Hepatic stellate cell (primary cell): ENCODE results near the gene GFOD1.
"Not testable (repeated sequence)": the region's sequence is repeated elsewhere in the genome, so short reads cannot be mapped to it uniquely, and the experiment has no call there.

Experiments used
- DNase-seq: peaks from one replicate; pipeline ENCODE4 v3.0.0; 2011; ENCODE audit warnings: low spot score

Gene GFOD1

GRCh38 chr6:13402711-13403110 lies 84.7 kb downstream of the GFOD1 start:
- DNase-seq: no peak

GRCh38 chr6:13400772-13401171 lies 86.6 kb downstream of the GFOD1 start:
- no peak for DNase-seq

GRCh38 chr6:13398421-13398994 lies 88.9 kb downstream of the GFOD1 start:
- DNase-seq: no peak

GRCh38 chr6:13398069-13398381 lies 89.4 kb downstream of the GFOD1 start:
- no peak for DNase-seq

GRCh38 chr6:13397359-13398068 lies 89.9 kb downstream of the GFOD1 start:
- no peak for DNase-seq

- no peak for DNase-seq
Measured at GRCh38 chr6:13396241-13396792, 91.1 kb downstream of the GFOD1 start.

GRCh38 chr6:13395272-13396237 lies 91.8 kb downstream of the GFOD1 start:
- DNase-seq: no peak

- no peak for DNase-seq
Measured at GRCh38 chr6:13392462-13392861, 94.9 kb downstream of the GFOD1 start.

GRCh38 chr6:13391537-13391936 lies 95.9 kb downstream of the GFOD1 start:
- no peak for DNase-seq

GRCh38 chr6:13390658-13391057 lies 96.7 kb downstream of the GFOD1 start:
- DNase-seq: no peak

GRCh38 chr6:13389237-13389636 lies 98.2 kb downstream of the GFOD1 start:
- DNase-seq: not testable (repeated sequence)

GRCh38 chr6:13388769-13389168 lies 98.6 kb downstream of the GFOD1 start:
- DNase-seq: not testable (repeated sequence)

GRCh38 chr6:13384966-13385365 lies 102.4 kb downstream of the GFOD1 start:
- no peak for DNase-seq

- DNase-seq: no peak
Measured at GRCh38 chr6:13384506-13384905, 102.9 kb downstream of the GFOD1 start.

GRCh38 chr6:13383328-13384163 lies 103.9 kb downstream of the GFOD1 start:
- DNase-seq: no peak

- DNase-seq: no peak
Measured at GRCh38 chr6:13380761-13381160, 106.6 kb downstream of the GFOD1 start.

GRCh38 chr6:13378669-13379590 lies 108.5 kb downstream of the GFOD1 start:
- DNase-seq: no peak

GRCh38 chr6:13377054-13377758 lies 110.2 kb downstream of the GFOD1 start:
- no peak for DNase-seq

GRCh38 chr6:13375360-13375878 lies 112.0 kb downstream of the GFOD1 start:
- no peak for DNase-seq

GRCh38 chr6:13373919-13374318 lies 113.5 kb downstream of the GFOD1 start:
- no peak for DNase-seq
